AG09319 (cell line): ENCODE measurements around the gene SPC24.
"Not testable (repeated sequence)": the region's sequence is repeated elsewhere in the genome, so short reads cannot be mapped to it uniquely, and the experiment has no call there.

Source experiments
- DNase-seq: peaks from one replicate; pipeline ENCODE4 v3.0.0-alpha.2; 2010; ENCODE audit warnings: low read depth; ENCODE audit errors: extremely low read depth
- CTCF ChIP-seq: IDR thresholded peaks from 2 replicates; pipeline ENCODE4 v1.5.1; 2011; ENCODE audit warnings: low read depth, mild to moderate bottlenecking, inconsistent platforms, low read length, moderate library complexity

The SPC24 gene

GRCh38 chr19:11169896-11170678 lies 14.5 kb upstream of the SPC24 start:
- TF ChIP-seq CTCF, result no peak
- no peak for DNase-seq

GRCh38 chr19:11168568-11168967 lies 13.0 kb upstream of the SPC24 start:
- DNase-seq, result peak; percentile 88
- TF ChIP-seq CTCF, result no peak

- TF ChIP-seq CTCF, result no peak
- DNase-seq, result peak; percentile 84
Observed at GRCh38 chr19:11166281-11167142, 10.9 kb upstream of the SPC24 start.

- no peak for DNase-seq
- no peak for TF ChIP-seq CTCF
Observed at GRCh38 chr19:11165486-11166030, 10.0 kb upstream of the SPC24 start.

- TF ChIP-seq CTCF, result no peak; the same call in 1 of the 2 replicates
- DNase-seq, result peak; percentile 85
Observed at GRCh38 chr19:11164879-11165406, 9.4 kb upstream of the SPC24 start.

- no peak for DNase-seq
- TF ChIP-seq CTCF, result no peak
Observed at GRCh38 chr19:11164296-11164695, 8.7 kb upstream of the SPC24 start.

GRCh38 chr19:11160440-11160768 lies 4.8 kb upstream of the SPC24 start:
- not testable (repeated sequence) for DNase-seq
